Tibial artery (tissue), 4 donors: ENCODE data around the gene FGGY.

Experiments
- DNase-seq, 2 donors: peaks; one replicate each; pipeline ENCODE4 v3.0.0-alpha.2; 2019
- H3K27ac ChIP-seq, 2 donors: fragments of 200-600 bp; sonication (generic) in 1 of 2; 1 replicate in 1 of 2; 2 replicates in 1 of 2; pipeline ENCODE4 v1.5.1; 2018 to 2019; ENCODE audit warnings: mild to moderate bottlenecking in 1 of 2
- H3K27me3 ChIP-seq, 2 donors: fragments of 200-600 bp; sonication (generic) in 1 of 2; one replicate each; pipeline versions ENCODE4 v1.5.1 to v1.6.0; 2016 to 2019
- H3K36me3 ChIP-seq, 3 donors: fragments of 200-600 bp; sonication (generic) in 2 of 3; one replicate each; pipeline ENCODE4 v1.5.1; 2016 to 2019; ENCODE audit warnings: mild to moderate bottlenecking in 2 of 3
- H3K4me1 ChIP-seq, 4 donors: fragments of 200-600 bp; sonication (generic) in 2 of 4; 1 replicate in 3 of 4; 2 replicates in 1 of 4; pipeline ENCODE4 v1.5.1; 2016 to 2019
- H3K4me3 ChIP-seq, 2 donors: fragments of 200-600 bp; sonication (generic) in 1 of 2; 1 replicate in 1 of 2; 2 replicates in 1 of 2; pipeline ENCODE4 v1.5.1; 2018 to 2019; ENCODE audit warnings: mild to moderate bottlenecking in 2 of 2
- H3K9me3 ChIP-seq, 3 donors: fragments of 200-600 bp; sonication (generic) in 1 of 3; one replicate each; pipeline ENCODE4 v1.5.1; 2016 to 2019
- CTCF ChIP-seq, 2 experiments: fragments of 200-600 bp in 1 of 2; fragments of 450-650 bp in 1 of 2; IDR thresholded peaks; one replicate each; pipeline ENCODE4 v1.5.1; 2017 to 2019; ENCODE audit warnings: antibody characterized with exemption in 2 of 2, mild to moderate bottlenecking in 1 of 2, moderate library complexity in 1 of 2
- intact Hi-C: fragments of 100-400 bp; cut with DNase I; formaldehyde crosslinking; loops from one replicate; pipeline ENCODE4 v1.15.0; 2023; ENCODE audit warnings: low total_unique reads

Gene FGGY

GRCh38 chr1:59408608-59409240 is 111.8 kb downstream of the FGGY start:
- Histone ChIP-seq H3K36me3 (no peaks in the 10 kb centered on the region), H3K27me3 (no peaks in the 10 kb centered on the region), H3K9me3 (no peaks in the 10 kb centered on the region), H3K4me3 (no peak overlapping the region), H3K4me1 (peaks cover 0 to 46% (median 13%) of the 10 kb centered on the region in 4 donors), H3K27ac (peak overlapping the region; percentile 65 to 74)
- TF ChIP-seq CTCF (IDR thresholded peaks at IDR 0.05), result no peak
- DNase-seq, result no peak
- intact Hi-C loops, result no loop called here

- Histone ChIP-seq H3K4me1 (peaks cover 0 to 47% (median 13%) of the 10 kb centered on the region in 4 donors), H3K4me3 (no peak overlapping the region), H3K27me3 (no peaks in the 10 kb centered on the region), H3K36me3 (no peaks in the 10 kb centered on the region), H3K27ac (peak overlapping the region; percentile 65 to 74), H3K9me3 (no peaks in the 10 kb centered on the region)
- TF ChIP-seq CTCF (IDR thresholded peaks at IDR 0.05), result no peak
- intact Hi-C loops, result no loop called here
- no peak for DNase-seq
These were observed 112.7 kb downstream of the FGGY start for GRCh38 chr1:59409549-59409948.

GRCh38 chr1:59409986-59410385 is 113.1 kb downstream of the FGGY start:
- H3K27ac ChIP-seq, result no peak overlapping the region
- TF ChIP-seq CTCF (IDR thresholded peaks at IDR 0.05), result no peak
- H3K4me1 ChIP-seq, result peaks cover 0 to 47% (median 13%) of the 10 kb centered on the region in 4 donors
- no peak for DNase-seq
- no peak overlapping the region for H3K4me3 ChIP-seq
- intact Hi-C loops, result no loop called here
- H3K27me3 ChIP-seq, result no peaks in the 10 kb centered on the region
- no peaks in the 10 kb centered on the region for H3K9me3 ChIP-seq
- H3K36me3 ChIP-seq, result no peaks in the 10 kb centered on the region

DNA sequence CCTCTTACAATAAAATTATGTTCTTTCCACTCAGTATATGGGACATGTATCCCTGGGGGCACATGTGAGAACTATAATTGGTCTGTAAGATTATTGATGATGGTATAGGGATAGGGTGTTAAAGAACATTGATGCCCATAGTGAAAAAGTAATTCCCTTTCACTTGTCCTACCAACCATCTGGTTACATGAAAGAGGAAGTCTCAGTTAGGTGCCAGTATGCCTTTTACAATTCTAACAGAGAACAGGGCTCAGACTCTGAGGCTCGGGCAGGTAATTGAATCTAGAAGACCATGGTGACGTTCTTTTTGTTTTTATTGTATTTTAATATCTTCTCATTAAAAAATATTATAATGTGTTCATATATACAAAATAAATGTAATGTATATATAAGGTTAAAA is 113.6 kb downstream of the FGGY start:
- no peak for TF ChIP-seq CTCF (IDR thresholded peaks at IDR 0.05)
- intact Hi-C loops, result no loop called here
- DNase-seq, result no peak
- H3K9me3 ChIP-seq, result no peaks in the 10 kb centered on the region
- peaks cover 0 to 47% (median 13%) of the 10 kb centered on the region in 4 donors for H3K4me1 ChIP-seq
- H3K27me3 ChIP-seq, result no peaks in the 10 kb centered on the region
- H3K27ac ChIP-seq, result no peak overlapping the region
- no peak overlapping the region for H3K4me3 ChIP-seq
- no peaks in the 10 kb centered on the region for H3K36me3 ChIP-seq

GRCh38 chr1:59411147-59411546 is 114.3 kb downstream of the FGGY start:
- H3K4me3 ChIP-seq, result no peak overlapping the region
- intact Hi-C loops, result no loop called here
- TF ChIP-seq CTCF (IDR thresholded peaks at IDR 0.05), result no peak
- no peaks in the 10 kb centered on the region for H3K27me3 ChIP-seq
- no peaks in the 10 kb centered on the region for H3K9me3 ChIP-seq
- H3K27ac ChIP-seq, result no peak overlapping the region
- DNase-seq, result no peak
- H3K4me1 ChIP-seq, result peaks cover 0 to 47% (median 13%) of the 10 kb centered on the region in 4 donors
- H3K36me3 ChIP-seq, result no peaks in the 10 kb centered on the region
